ENCODE data around the gene ASTN2.
A peak's percentile ranks its signal among the peaks of the same experiment; 100 is the strongest.

Gene ASTN2

DNA sequence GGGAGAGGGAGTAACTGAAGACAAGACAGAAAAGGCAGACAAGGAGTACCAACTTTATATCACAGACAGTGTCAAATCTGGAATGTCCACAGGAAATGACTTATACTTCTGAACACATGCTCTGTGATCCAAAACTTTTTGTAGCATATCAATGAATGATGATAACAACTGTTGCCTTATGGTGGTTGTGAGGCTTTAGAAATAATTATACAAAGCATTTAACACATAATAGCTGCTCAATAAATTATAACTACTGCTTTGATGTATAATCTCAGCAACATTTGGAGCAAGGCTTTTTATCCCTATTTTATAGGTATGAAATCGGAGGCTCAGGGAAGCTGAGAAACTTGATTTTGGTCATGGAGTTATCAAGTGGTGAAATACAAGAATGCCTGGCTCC is 3.3 kb upstream of the ASTN2 start:
- Histone ChIP-seq H3K4me1 (ENCODE audit: control insufficient read depth, low read length) (peaks cover 42% of the 10 kb centered on the region), H3K36me3 (ENCODE audit: control insufficient read depth, low read length) (peaks cover 4% of the 10 kb centered on the region), H4K20me1 (ENCODE audit: control insufficient read depth, insufficient read depth, low read depth, low read length) (no peaks in the 10 kb centered on the region), H3K79me2 (ENCODE audit: control insufficient read depth, low read length) (peaks cover 13% of the 10 kb centered on the region), H3K27me3 (ENCODE audit: control insufficient read depth, low read length) (peaks cover 7% of the 10 kb centered on the region; the same call in 1 of the 2 replicates), H3K4me2 (ENCODE audit: low read length) (peak overlapping the region; percentile 32), H3K9me3 (ENCODE audit: control insufficient read depth, insufficient read depth, low read length) (no peaks in the 10 kb centered on the region), H3K27ac (ENCODE audit: low read depth, low read length) (no peak overlapping the region), H3K9me2 (replicated peaks; ENCODE audit: control insufficient read depth, low read length) (no peaks in the 10 kb centered on the region), H3F3A (ENCODE audit: control insufficient read depth, insufficient read depth) (peaks cover 9% of the 10 kb centered on the region), H3K4me3 (ENCODE audit: low read length) (no peak overlapping the region)
- no peak for TF ChIP-seq EZH2phosphoT487 (IDR thresholded peaks at IDR 0.05; ENCODE audit: borderline replicate concordance, low read length)
- TF ChIP-seq, protein P1, sequence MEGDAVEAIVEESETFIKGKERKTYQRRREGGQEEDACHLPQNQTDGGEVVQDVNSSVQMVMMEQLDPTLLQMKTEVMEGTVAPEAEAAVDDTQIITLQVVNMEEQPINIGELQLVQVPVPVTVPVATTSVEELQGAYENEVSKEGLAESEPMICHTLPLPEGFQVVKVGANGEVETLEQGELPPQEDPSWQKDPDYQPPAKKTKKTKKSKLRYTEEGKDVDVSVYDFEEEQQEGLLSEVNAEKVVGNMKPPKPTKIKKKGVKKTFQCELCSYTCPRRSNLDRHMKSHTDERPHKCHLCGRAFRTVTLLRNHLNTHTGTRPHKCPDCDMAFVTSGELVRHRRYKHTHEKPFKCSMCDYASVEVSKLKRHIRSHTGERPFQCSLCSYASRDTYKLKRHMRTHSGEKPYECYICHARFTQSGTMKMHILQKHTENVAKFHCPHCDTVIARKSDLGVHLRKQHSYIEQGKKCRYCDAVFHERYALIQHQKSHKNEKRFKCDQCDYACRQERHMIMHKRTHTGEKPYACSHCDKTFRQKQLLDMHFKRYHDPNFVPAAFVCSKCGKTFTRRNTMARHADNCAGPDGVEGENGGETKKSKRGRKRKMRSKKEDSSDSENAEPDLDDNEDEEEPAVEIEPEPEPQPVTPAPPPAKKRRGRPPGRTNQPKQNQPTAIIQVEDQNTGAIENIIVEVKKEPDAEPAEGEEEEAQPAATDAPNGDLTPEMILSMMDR (IDR thresholded peaks at IDR 0.05; ENCODE audit: low read depth, low read length, poor library complexity, severe bottlenecking), result no peak

DNA sequence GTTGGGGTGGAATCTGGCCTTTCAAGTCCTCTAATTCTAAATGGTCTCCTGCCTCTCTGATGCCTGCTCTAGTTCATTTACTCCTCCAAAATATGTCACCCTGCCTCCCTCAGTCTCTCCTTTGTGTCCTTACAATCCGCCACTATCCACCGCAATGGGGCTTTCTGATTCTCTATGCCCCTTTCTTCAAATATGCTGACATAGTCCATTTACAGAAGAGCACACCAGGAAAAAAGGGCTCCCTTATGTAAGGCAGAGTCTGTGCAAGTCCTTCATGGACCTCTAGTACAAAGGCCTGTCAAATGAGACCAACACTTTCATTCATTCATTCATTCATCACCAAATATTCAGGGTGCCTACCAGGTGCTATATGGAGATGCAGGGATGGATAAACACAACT is 2.0 kb upstream of the ASTN2 start:
- H3K36me3 ChIP-seq (ENCODE audit: control insufficient read depth, low read length), result peaks cover 15% of the 10 kb centered on the region
- no peaks in the 10 kb centered on the region for H3K9me3 ChIP-seq (ENCODE audit: control insufficient read depth, insufficient read depth, low read length)
- H3K4me3 ChIP-seq (ENCODE audit: low read length), result no peak overlapping the region
- no peak overlapping the region for H3K4me2 ChIP-seq (ENCODE audit: low read length)
- no peak for TF ChIP-seq EZH2phosphoT487 (IDR thresholded peaks at IDR 0.05; ENCODE audit: borderline replicate concordance, low read length)
- TF ChIP-seq, protein P1 (IDR thresholded peaks at IDR 0.05; ENCODE audit: low read depth, low read length, poor library complexity, severe bottlenecking), result no peak
- H3K9me2 ChIP-seq (replicated peaks; ENCODE audit: control insufficient read depth, low read length), result no peaks in the 10 kb centered on the region
- peaks cover 55% of the 10 kb centered on the region for H3K4me1 ChIP-seq (ENCODE audit: control insufficient read depth, low read length)
- H3K27ac ChIP-seq (ENCODE audit: low read depth, low read length), result no peak overlapping the region
- no peaks in the 10 kb centered on the region; the same call in 1 of the 2 replicates for H4K20me1 ChIP-seq (ENCODE audit: control insufficient read depth, insufficient read depth, low read depth, low read length)
- peaks cover 25% of the 10 kb centered on the region for H3K79me2 ChIP-seq (ENCODE audit: control insufficient read depth, low read length)
- H3F3A ChIP-seq (ENCODE audit: control insufficient read depth, insufficient read depth), result peaks cover 9% of the 10 kb centered on the region
- peaks cover 3% of the 10 kb centered on the region; the same call in 1 of the 2 replicates for H3K27me3 ChIP-seq (ENCODE audit: control insufficient read depth, low read length)

DNA sequence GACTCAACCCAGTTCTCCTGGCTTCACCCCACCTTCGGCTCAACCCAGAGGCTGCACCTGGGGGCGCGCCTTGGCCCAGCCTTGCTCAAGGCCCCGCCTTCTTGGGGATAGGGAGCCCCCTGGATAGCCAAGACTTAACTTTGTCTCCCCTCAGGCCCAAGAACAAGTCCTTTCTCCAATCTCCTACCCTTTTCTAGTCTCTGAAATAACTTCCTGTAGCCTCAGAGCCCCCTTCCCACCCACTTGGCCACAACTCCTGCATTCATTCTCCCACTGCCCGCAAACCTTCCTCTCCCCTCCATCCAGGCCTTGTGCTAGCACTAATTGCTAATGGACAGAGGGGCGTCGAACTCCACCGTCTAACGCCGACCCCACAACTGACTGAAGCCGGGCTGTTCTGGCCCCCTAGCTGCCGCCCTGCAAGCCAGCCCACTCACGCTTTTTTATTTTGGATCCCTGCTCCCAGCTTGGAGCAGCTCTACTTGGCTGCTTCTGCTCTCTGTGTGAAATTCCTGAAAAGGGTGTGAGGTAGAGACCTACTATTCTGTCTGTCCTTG is 579 bp upstream of the ASTN2 start:
- no peak for TF ChIP-seq EZH2phosphoT487 (IDR thresholded peaks at IDR 0.05; ENCODE audit: borderline replicate concordance, low read length)
- TF ChIP-seq, protein P1 (IDR thresholded peaks at IDR 0.05; ENCODE audit: low read depth, low read length, poor library complexity, severe bottlenecking), result peak; percentile 26
- Histone ChIP-seq H3F3A (ENCODE audit: control insufficient read depth, insufficient read depth) (peaks cover 5% of the 10 kb centered on the region), H3K27ac (ENCODE audit: low read depth, low read length) (no peak overlapping the region), H3K36me3 (ENCODE audit: control insufficient read depth, low read length) (peaks cover 27% of the 10 kb centered on the region), H3K4me3 (ENCODE audit: low read length) (peak overlapping the region; percentile 91), H4K20me1 (ENCODE audit: control insufficient read depth, insufficient read depth, low read depth, low read length) (no peaks in the 10 kb centered on the region; the same call in 1 of the 2 replicates), H3K4me1 (ENCODE audit: control insufficient read depth, low read length) (peaks cover 68% of the 10 kb centered on the region), H3K9me2 (replicated peaks; ENCODE audit: control insufficient read depth, low read length) (no peaks in the 10 kb centered on the region), H3K79me2 (ENCODE audit: control insufficient read depth, low read length) (peaks cover 38% of the 10 kb centered on the region), H3K4me2 (ENCODE audit: low read length) (peak overlapping the region; percentile 91), H3K27me3 (ENCODE audit: control insufficient read depth, low read length) (peaks cover 3% of the 10 kb centered on the region; the same call in 1 of the 2 replicates), H3K9me3 (ENCODE audit: control insufficient read depth, insufficient read depth, low read length) (no peaks in the 10 kb centered on the region)

Measured in DOHH2 (cell line).